ENCODE results near the gene MLIP. TPM values are rescaled to one million over a fixed set of nuclear protein-coding genes. Genes with fewer than 3 reads are reported as not detected.

Gene MLIP
- total and polyA plus RNA-seq, 2 of the 8 experiments (the other 6 are each of a cell fraction or from before 2014, with no cell fraction given): not detected

DNA sequence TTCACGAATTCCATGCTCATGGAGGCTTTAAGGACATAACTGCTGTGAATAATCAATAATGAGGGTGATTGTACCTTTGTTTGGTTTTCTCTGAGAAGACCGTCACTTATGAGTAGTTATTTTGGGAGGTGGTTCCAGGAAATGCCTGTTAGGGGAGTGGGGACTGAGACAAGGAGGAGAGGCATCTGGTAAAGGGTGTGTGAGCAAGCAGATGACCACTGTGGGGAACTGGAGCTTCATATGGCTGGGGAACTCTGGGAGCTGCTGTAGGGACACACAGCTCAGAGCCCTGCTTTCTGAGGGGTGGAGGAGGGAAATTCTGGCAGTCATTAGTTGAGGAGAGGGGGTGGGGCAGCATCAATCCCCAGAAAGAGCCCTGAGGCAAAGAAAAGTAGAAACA lies 125.7 kb downstream of the MLIP start:
- Histone ChIP-seq H3K4me1 (replicated peaks in 1 of 4; ENCODE audit: control insufficient read depth in 3 of 4, insufficient read depth in 4 of 4, low read length in 3 of 4) (no peaks in the 10 kb centered on the region), H4K20me1 (replicated peaks in 1 of 2; ENCODE audit: control insufficient read depth in 1 of 2, insufficient read depth in 2 of 2, low read length in 2 of 2) (no peaks in the 10 kb centered on the region), H3K18ac (ENCODE audit: extremely low read depth, low read length) (no peak overlapping the region), H2BK5ac (ENCODE audit: low read depth, low read length) (no peak overlapping the region), H3K27me3 (replicated peaks in 1 of 4; ENCODE audit: control insufficient read depth in 3 of 4, extremely low read depth in 1 of 4, insufficient read depth in 3 of 4, low read length in 3 of 4) (no peaks in the 10 kb centered on the region), H3K79me1 (ENCODE audit: low read depth, low read length) (no peaks in the 10 kb centered on the region), H3K4me3 (ENCODE audit: extremely low read depth in 1 of 4, insufficient read depth in 2 of 4, low read depth in 3 of 4, low read length in 4 of 4) (no peak overlapping the region), H2BK120ac (replicated peaks; ENCODE audit: low read depth, low read length) (no peak overlapping the region), H3K9ac (replicated peaks in 1 of 4; ENCODE audit: extremely low read depth in 1 of 4, low read depth in 3 of 4, low read length in 3 of 4) (no peak overlapping the region), H3K23me2 (ENCODE audit: low read depth, low read length) (no peaks in the 10 kb centered on the region), H3K36me3 (ENCODE audit: control insufficient read depth in 2 of 4, insufficient read depth in 4 of 4, low read length in 3 of 4) (no peaks in the 10 kb centered on the region), H3K23ac (ENCODE audit: insufficient read length) (no peak overlapping the region), H3K27ac (ENCODE audit: low read depth, low read length) (no peak overlapping the region), H4K91ac (replicated peaks; ENCODE audit: insufficient read length, low read length) (no peak overlapping the region), H3K4ac (replicated peaks; ENCODE audit: insufficient read length, low read depth, low read length) (no peak overlapping the region), H3K56ac (replicated peaks; ENCODE audit: insufficient read length, low read depth, low read length) (no peak overlapping the region), H3K4me2 (ENCODE audit: insufficient read depth in 1 of 2, low read depth in 2 of 2, low read length in 2 of 2) (no peak overlapping the region), H2BK20ac (ENCODE audit: low read length) (no peak overlapping the region), H3K9me3 (ENCODE audit: insufficient read depth in 2 of 2, low read depth in 1 of 2, low read length in 1 of 2) (no peaks in the 10 kb centered on the region), H2AFZ (ENCODE audit: low read length) (peak overlapping the region; percentile 62), H2BK12ac (ENCODE audit: low read depth, low read length) (no peak overlapping the region), H2BK15ac (ENCODE audit: low read length) (no peak overlapping the region), H4K8ac (ENCODE audit: extremely low read depth, insufficient read depth, low read length) (no peak overlapping the region), H3K79me2 (ENCODE audit: control insufficient read depth in 1 of 2, insufficient read depth in 2 of 2, low read length in 2 of 2) (no peaks in the 10 kb centered on the region), H2AK5ac (ENCODE audit: low read depth, low read length) (no peak overlapping the region), H4K5ac (ENCODE audit: insufficient read length, low read depth, low read length) (no peak overlapping the region), H3K14ac (ENCODE audit: insufficient read length) (no peak overlapping the region)
- WGBS, 2 experiments (ENCODE audit: extremely low coverage in 1 of 2, insufficient coverage in 1 of 2, insufficient read length in 1 of 2, insufficient replicate concordance in 2 of 2, low coverage in 1 of 2, low lambda C conversion rate in 2 of 2, missing lambda C conversion rate in 1 of 2): 87% methylated on average over 2 of the region's 2 CpGs; no CpG with 5 or more reads in 1 of the 2 experiments
- DNase-seq (ENCODE audit: low read depth in 1 of 2, low spot score in 2 of 2) (no peak), FAIRE-seq (no peak)
- ChIA-PET CTCF (ENCODE audit: partially characterized antibody) (interaction anchor here (1.5 kb wide), 1 partner anchor 9 kb away, joined by 7 read pairs; no protein-coding TSS in a partner anchor), POLR2A (ENCODE audit: partially characterized antibody) (interaction anchor here (0.8 kb wide), 1 partner anchor 251 kb away, joined by 3 read pairs; no protein-coding TSS in a partner anchor)
- TF ChIP-seq ZNF274 (IDR thresholded peaks at IDR 0.05; ENCODE audit: borderline replicate concordance, extremely low read depth, low read length): no peak
- TF ChIP-seq BRCA1 (IDR thresholded peaks at IDR 0.05; ENCODE audit: low read depth, low read length): no peak
- no peak for TF ChIP-seq BACH1 (IDR thresholded peaks at IDR 0.05; ENCODE audit: low read length)
- TF ChIP-seq CBX8 (IDR thresholded peaks at IDR 0.05; ENCODE audit: borderline replicate concordance, low read depth, low read length): no peak
- TF ChIP-seq CTBP2 (IDR thresholded peaks at IDR 0.05; ENCODE audit: borderline replicate concordance, insufficient read depth, insufficient read length, low read length): no peak
- TF ChIP-seq KDM4A (IDR thresholded peaks at IDR 0.05; ENCODE audit: low read depth, low read length, severe bottlenecking): no peak
- TF ChIP-seq JUN (IDR thresholded peaks at IDR 0.05; ENCODE audit: low read depth, low read length): no peak
- TF ChIP-seq RBBP5 (IDR thresholded peaks at IDR 0.05; ENCODE audit: borderline replicate concordance, low read depth, low read length): no peak
- TF ChIP-seq TBP (IDR thresholded peaks at IDR 0.05; ENCODE audit: low read depth, low read length): no peak
- no peak for TF ChIP-seq SP2 (IDR thresholded peaks at IDR 0.05; ENCODE audit: low read length)
- no peak for TF ChIP-seq MAFK (IDR thresholded peaks at IDR 0.05; ENCODE audit: low read depth, low read length)
- TF ChIP-seq SP1 (IDR thresholded peaks at IDR 0.05; ENCODE audit: low read depth, low read length): no peak
- TF ChIP-seq, protein P1, sequence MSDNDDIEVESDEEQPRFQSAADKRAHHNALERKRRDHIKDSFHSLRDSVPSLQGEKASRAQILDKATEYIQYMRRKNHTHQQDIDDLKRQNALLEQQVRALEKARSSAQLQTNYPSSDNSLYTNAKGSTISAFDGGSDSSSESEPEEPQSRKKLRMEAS (IDR thresholded peaks at IDR 0.05): no peak
- TF ChIP-seq KDM5A (IDR thresholded peaks at IDR 0.05; ENCODE audit: low read length): no peak
- TF ChIP-seq GABPA (IDR thresholded peaks at IDR 0.05; ENCODE audit: borderline replicate concordance, insufficient read depth, low read length): no peak
